ENCODE data around the gene GNB2. TPM values are rescaled to one million over a fixed set of nuclear protein-coding genes. Genes with fewer than 3 reads are reported as not detected.
A peak's percentile ranks its signal among the peaks of the same experiment; 100 is the strongest.
"Not testable (repeated sequence)": the region's sequence is repeated elsewhere in the genome, so short reads cannot be mapped to it uniquely, and the experiment has no call there.

Gene GNB2
- total and polyA plus RNA-seq, 7 experiments from 2014 or later, result 35.8 to 215 (median 114) TPM

DNA sequence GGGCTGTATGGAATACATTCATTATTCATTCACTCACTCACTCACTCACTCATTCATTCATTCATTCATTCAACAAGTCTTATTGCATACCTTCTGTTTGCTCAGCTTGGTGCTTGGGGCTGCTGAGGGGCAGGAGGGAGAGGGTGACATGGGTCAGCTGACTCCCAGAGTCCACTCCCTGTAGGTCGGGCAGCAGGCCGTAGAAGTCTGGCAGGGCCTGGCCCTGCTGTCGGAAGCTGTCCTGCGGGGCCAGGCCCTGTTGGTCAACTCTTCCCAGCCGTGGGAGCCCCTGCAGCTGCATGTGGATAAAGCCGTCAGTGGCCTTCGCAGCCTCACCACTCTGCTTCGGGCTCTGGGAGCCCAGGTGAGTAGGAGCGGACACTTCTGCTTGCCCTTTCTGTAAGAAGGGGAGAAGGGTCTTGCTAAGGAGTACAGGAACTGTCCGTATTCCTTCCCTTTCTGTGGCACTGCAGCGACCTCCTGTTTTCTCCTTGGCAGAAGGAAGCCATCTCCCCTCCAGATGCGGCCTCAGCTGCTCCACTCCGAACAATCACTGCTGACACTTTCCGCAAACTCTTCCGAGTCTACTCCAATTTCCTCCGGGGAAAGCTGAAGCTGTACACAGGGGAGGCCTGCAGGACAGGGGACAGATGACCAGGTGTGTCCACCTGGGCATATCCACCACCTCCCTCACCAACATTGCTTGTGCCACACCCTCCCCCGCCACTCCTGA, 49.1 kb downstream of the GNB2 start:
- intact Hi-C loops (cut with micrococcal nuclease), result no loop called here
- Histone ChIP-seq H3K4me1 (ENCODE audit: control insufficient read depth in 2 of 2, insufficient read depth in 2 of 2, low read length in 2 of 2) (no peaks in the 10 kb centered on the region), H3K27me3 (ENCODE audit: control insufficient read depth in 2 of 2, insufficient read depth in 2 of 2, low read length in 2 of 2) (peaks cover 0 to 9% of the 10 kb centered on the region in 2 donors), H3K36me3 (ENCODE audit: control insufficient read depth in 2 of 3, insufficient read depth in 3 of 3, low read length in 3 of 3) (no peaks in the 10 kb centered on the region), H3K27ac (ENCODE audit: low read depth, low read length) (no peak overlapping the region), H3K4me3 (ENCODE audit: low read length) (no peak overlapping the region), H3K9me3 (ENCODE audit: control insufficient read depth in 2 of 3, low read length in 3 of 3) (no peaks in the 10 kb centered on the region)
- Mint-ChIP-seq H3K36me3 (peaks cover 0 to 4% (median 0%) of the 10 kb centered on the region in 5 donors), H3K4me3 (no peak overlapping the region), H3K4me1 (peaks cover 0 to 5% (median 4%) of the 10 kb centered on the region in 7 donors), H3K27ac (no peak overlapping the region), H3K9me3 (peaks cover 0 to 19% (median 7%) of the 10 kb centered on the region in 11 donors), H3K27me3 (peaks cover 47 to 55% (median 51%) of the 10 kb centered on the region in 5 donors)
- ATAC-seq (no peak), DNase-seq (no peak)
- POLR2A ChIA-PET, result no interaction called here
- CTCF ChIA-PET, result interaction anchor here (0.5 to 1.2 kb wide), 3 partner anchors 17 to 251 kb away, joined by 3 to 5 read pairs (median 3); partner anchors contain the start of gene POP7

GRCh38 chr7:100723732-100724275, 50.3 kb downstream of the GNB2 start:
- H3K4me1 ChIP-seq (ENCODE audit: control insufficient read depth in 2 of 2, insufficient read depth in 2 of 2, low read length in 2 of 2), result no peaks in the 10 kb centered on the region
- no peak overlapping the region for H3K4me3 Mint-ChIP-seq
- peaks cover 41 to 57% (median 47%) of the 10 kb centered on the region in 5 donors for H3K27me3 Mint-ChIP-seq
- ATAC-seq, result no peak
- H3K27ac Mint-ChIP-seq, result no peak overlapping the region
- no peaks in the 10 kb centered on the region for H3K36me3 ChIP-seq (ENCODE audit: control insufficient read depth in 2 of 3, insufficient read depth in 3 of 3, low read length in 3 of 3)
- peaks cover 0 to 5% (median 4%) of the 10 kb centered on the region in 7 donors for H3K4me1 Mint-ChIP-seq
- ChIA-PET CTCF (interaction anchor here (0.6 to 1.2 kb wide), 4 partner anchors 18 to 449 kb away, joined by 3 to 7 read pairs (median 4); partner anchors contain the start of gene POP7), POLR2A (no interaction called here)
- H3K27me3 ChIP-seq (ENCODE audit: control insufficient read depth in 2 of 2, insufficient read depth in 2 of 2, low read length in 2 of 2), result peaks cover 0 to 9% of the 10 kb centered on the region in 2 donors
- no peak overlapping the region for H3K4me3 ChIP-seq (ENCODE audit: low read length)
- peaks cover 0 to 4% (median 0%) of the 10 kb centered on the region in 5 donors for H3K36me3 Mint-ChIP-seq
- no peaks in the 10 kb centered on the region for H3K9me3 ChIP-seq (ENCODE audit: control insufficient read depth in 2 of 3, low read length in 3 of 3)
- no peak for DNase-seq
- H3K27ac ChIP-seq (ENCODE audit: low read depth, low read length), result no peak overlapping the region
- intact Hi-C loops (cut with micrococcal nuclease), result no loop called here
- peaks cover 0 to 8% (median 2%) of the 10 kb centered on the region in 11 donors for H3K9me3 Mint-ChIP-seq

DNA sequence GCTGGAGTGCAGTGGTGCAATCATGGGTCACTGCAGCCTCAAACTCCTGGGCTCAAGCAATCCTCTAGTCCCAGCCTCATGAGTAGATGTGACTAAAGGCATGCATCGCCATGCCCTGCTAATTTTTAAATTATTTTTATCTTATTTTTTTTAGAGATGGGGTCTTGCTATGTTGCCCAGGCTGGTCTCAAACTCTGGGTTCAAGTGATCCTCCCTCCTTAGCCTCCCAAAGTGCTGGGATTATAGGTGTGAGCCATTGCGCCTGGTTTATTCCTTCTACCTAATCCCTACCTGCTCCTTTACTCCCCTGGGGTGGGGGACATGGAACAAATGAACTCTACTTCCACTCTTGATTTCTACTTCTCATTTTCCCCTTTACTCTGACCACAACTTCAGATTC, 50.8 kb downstream of the GNB2 start:
- DNase-seq; ATAC-seq; intact Hi-C loops (cut with micrococcal nuclease); H3K4me3 ChIP-seq (ENCODE audit: low read length); H3K36me3 Mint-ChIP-seq; H3K4me3 Mint-ChIP-seq; H3K36me3 ChIP-seq (ENCODE audit: control insufficient read depth in 2 of 3, insufficient read depth in 3 of 3, low read length in 3 of 3); H3K27ac ChIP-seq (ENCODE audit: low read depth, low read length); H3K9me3 Mint-ChIP-seq; H3K27me3 ChIP-seq (ENCODE audit: control insufficient read depth in 2 of 2, insufficient read depth in 2 of 2, low read length in 2 of 2); H3K4me1 Mint-ChIP-seq; H3K9me3 ChIP-seq (ENCODE audit: control insufficient read depth in 2 of 3, low read length in 3 of 3); H3K4me1 ChIP-seq (ENCODE audit: control insufficient read depth in 2 of 2, insufficient read depth in 2 of 2, low read length in 2 of 2): not testable (repeated sequence)
- POLR2A ChIA-PET, result interaction anchor here (0.6 kb wide), 2 partner anchors 19 to 82 kb away, joined by 3 read pairs; partner anchors contain the start of gene POP7
- peaks cover 36 to 52% (median 41%) of the 10 kb centered on the region in 5 donors for H3K27me3 Mint-ChIP-seq
- peak overlapping the region in 1 of 9 donors; percentile 6 for H3K27ac Mint-ChIP-seq
- CTCF ChIA-PET, result interaction anchor here (0.6 to 1.4 kb wide), 5 partner anchors 13 to 449 kb away, joined by 3 to 7 read pairs (median 4); partner anchors contain the start of gene TSC22D4

GRCh38 chr7:100726996-100727761, 53.6 kb downstream of the GNB2 start:
- H3K36me3 Mint-ChIP-seq, result no peaks in the 10 kb centered on the region
- DNase-seq (no peak), ATAC-seq (no peak)
- peaks cover 16 to 31% (median 21%) of the 10 kb centered on the region in 5 donors for H3K27me3 Mint-ChIP-seq
- intact Hi-C loops (cut with micrococcal nuclease), result no loop called here
- H3K4me1 Mint-ChIP-seq, result peaks cover 0 to 5% (median 0%) of the 10 kb centered on the region in 7 donors
- CTCF ChIA-PET, result interaction anchor here (1.1 to 3.0 kb wide), 3 partner anchors 22 to 185 kb away, joined by 3 to 19 read pairs (median 4); partner anchors contain the start of gene POP7
- Histone ChIP-seq H3K4me1 (ENCODE audit: control insufficient read depth in 2 of 2, insufficient read depth in 2 of 2, low read length in 2 of 2) (no peaks in the 10 kb centered on the region), H3K36me3 (ENCODE audit: control insufficient read depth in 2 of 3, insufficient read depth in 3 of 3, low read length in 3 of 3) (no peaks in the 10 kb centered on the region), H3K27me3 (ENCODE audit: control insufficient read depth in 2 of 2, insufficient read depth in 2 of 2, low read length in 2 of 2) (peaks cover 0 to 4% of the 10 kb centered on the region in 2 donors), H3K9me3 (ENCODE audit: control insufficient read depth in 2 of 3, low read length in 3 of 3) (no peaks in the 10 kb centered on the region), H3K27ac (ENCODE audit: low read depth, low read length) (no peak overlapping the region), H3K4me3 (ENCODE audit: low read length) (no peak overlapping the region)
- peak overlapping the region in 1 of 9 donors; percentile 22 for H3K27ac Mint-ChIP-seq
- peaks cover 0 to 1% (median 0%) of the 10 kb centered on the region in 11 donors for H3K9me3 Mint-ChIP-seq
- POLR2A ChIA-PET, result no interaction called here
- no peak overlapping the region for H3K4me3 Mint-ChIP-seq

GRCh38 chr7:100728196-100728595, 54.7 kb downstream of the GNB2 start:
- Mint-ChIP-seq H3K9me3 (no peaks in the 10 kb centered on the region), H3K27ac (peak overlapping the region in 1 of 9 donors; percentile 34), H3K27me3 (peaks cover 6 to 25% (median 13%) of the 10 kb centered on the region in 5 donors), H3K4me1 (peaks cover 0 to 5% (median 0%) of the 10 kb centered on the region in 7 donors), H3K36me3 (no peaks in the 10 kb centered on the region), H3K4me3 (no peak overlapping the region)
- POLR2A ChIA-PET, result no interaction called here
- Histone ChIP-seq H3K27ac (ENCODE audit: low read depth, low read length) (no peak overlapping the region), H3K9me3 (ENCODE audit: control insufficient read depth in 2 of 3, low read length in 3 of 3) (no peaks in the 10 kb centered on the region), H3K4me3 (ENCODE audit: low read length) (no peak overlapping the region), H3K36me3 (ENCODE audit: control insufficient read depth in 2 of 3, insufficient read depth in 3 of 3, low read length in 3 of 3) (no peaks in the 10 kb centered on the region), H3K4me1 (ENCODE audit: control insufficient read depth in 2 of 2, insufficient read depth in 2 of 2, low read length in 2 of 2) (no peaks in the 10 kb centered on the region), H3K27me3 (ENCODE audit: control insufficient read depth in 2 of 2, insufficient read depth in 2 of 2, low read length in 2 of 2) (peaks cover 0 to 2% of the 10 kb centered on the region in 2 donors)
- CTCF ChIA-PET, result interaction anchor here (0.6 to 3.0 kb wide), 5 partner anchors 12 to 168 kb away, joined by 3 to 19 read pairs (median 3); partner anchors contain the start of gene POP7
- intact Hi-C loops (cut with micrococcal nuclease), result loop anchor here in 1 of 2 donors (2.0 kb wide), 1 partner anchor 17 kb away; no protein-coding TSS in a partner anchor
- ATAC-seq (no peak), DNase-seq (no peak)

Measured in naive thymus-derived CD4-positive, alpha-beta T cell (primary cell).